ENCODE data around the gene MPST. TPM values are rescaled to one million over a fixed set of nuclear protein-coding genes. Genes with fewer than 3 reads are reported as not detected.

Gene MPST
- total RNA-seq, 1 experiment from 2014 or later = 51.2 TPM

DNA sequence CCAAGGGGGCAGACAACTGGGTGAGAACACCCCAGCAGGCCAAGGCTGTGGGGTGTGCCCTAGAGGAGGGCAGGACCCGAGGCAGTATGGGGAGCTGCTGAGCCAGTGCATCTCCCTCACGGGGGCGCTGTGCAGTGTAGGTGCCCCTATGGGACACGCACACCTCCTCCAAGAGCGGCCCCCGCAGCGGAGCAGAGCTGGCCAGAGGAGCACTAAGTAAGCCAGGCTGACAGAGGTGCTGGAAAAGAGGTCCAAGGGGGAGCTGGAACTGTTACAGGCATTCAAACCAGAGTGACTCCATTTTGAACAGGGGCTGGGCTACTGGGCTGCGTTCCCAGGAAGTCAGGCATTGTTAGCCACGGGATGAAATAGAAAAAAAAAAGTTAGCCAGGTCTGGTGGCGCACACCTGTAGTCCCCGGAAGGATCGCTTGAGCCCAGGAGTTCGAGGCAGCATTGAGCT is 42.1 kb upstream of the MPST start:
- no peak for DNase-seq (ENCODE audit: unreplicated experiment)
- Mint-ChIP-seq H3K4me1 (ENCODE audit: insufficient read depth, unreplicated experiment) (peaks cover 10% of the 10 kb centered on the region), H3K4me3 (ENCODE audit: unreplicated experiment) (peak overlapping the region; percentile 67), H3K27ac (ENCODE audit: low read depth, unreplicated experiment) (peak overlapping the region; percentile 73), H3K36me3 (ENCODE audit: insufficient read depth, unreplicated experiment) (no peaks in the 10 kb centered on the region), H3K9me3 (ENCODE audit: unreplicated experiment) (no peaks in the 10 kb centered on the region), H3K27me3 (ENCODE audit: insufficient read depth, unreplicated experiment) (no peaks in the 10 kb centered on the region)
- no TSS peak for BruUV-seq (replicated peaks)
- ChIA-PET POLR2A (interaction anchor here (0.6 to 1.1 kb wide), 9 partner anchors 21 to 432 kb away, joined by 3 to 5 read pairs (median 3); partner anchors contain the start of gene IFT27), CTCF (interaction anchor here (0.6 to 7.5 kb wide), 31 partner anchors 9 to 648 kb away, joined by 3 to 73 read pairs (median 4); no protein-coding TSS in a partner anchor)
- TF ChIP-seq CTCF (IDR thresholded peaks at IDR 0.05; ENCODE audit: unreplicated experiment) = no peak
- intact Hi-C loops (cut with micrococcal nuclease) = no loop called here

DNA sequence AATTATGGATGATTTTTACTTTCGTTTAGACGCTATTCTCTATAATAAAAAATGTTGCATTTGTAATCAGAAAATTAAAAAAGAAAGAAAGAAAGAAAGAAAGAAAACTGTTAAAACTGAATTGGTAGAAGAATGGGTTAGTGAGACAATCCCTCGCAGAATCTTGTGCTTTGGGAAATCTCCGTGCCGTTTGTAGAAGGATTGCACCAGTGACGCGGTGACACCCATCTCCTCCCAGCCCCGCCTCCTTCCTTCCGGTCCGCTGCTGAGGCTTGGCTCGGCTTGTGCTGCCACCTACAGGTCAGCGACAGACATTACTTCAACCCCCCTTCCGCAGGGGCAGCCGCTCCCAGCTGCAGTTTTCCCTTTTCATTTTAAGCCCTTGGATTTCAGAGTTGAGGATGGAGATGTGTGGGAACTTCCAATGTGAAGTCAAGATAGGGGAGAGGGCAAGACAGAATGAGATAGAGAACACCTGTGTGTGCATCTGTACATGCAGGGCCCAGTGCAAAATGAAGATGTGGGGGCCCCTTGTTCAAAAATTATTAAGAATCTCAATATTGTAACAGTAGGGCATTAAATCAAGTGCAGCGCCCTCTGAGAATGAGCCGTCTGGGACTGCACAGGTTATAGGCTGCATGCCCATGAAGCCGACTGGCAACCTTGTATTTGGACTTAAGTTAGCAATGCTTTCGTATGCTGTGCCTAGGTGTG is 41.4 kb upstream of the MPST start:
- intact Hi-C loops (cut with micrococcal nuclease) = loop anchor here (1.0 to 2.0 kb wide), 7 partner anchors 67 to 431 kb away; no protein-coding TSS in a partner anchor
- ChIA-PET POLR2A (interaction anchor here (0.6 to 1.1 kb wide), 9 partner anchors 22 to 433 kb away, joined by 3 to 4 read pairs (median 3); partner anchors contain the start of gene IFT27), CTCF (interaction anchor here (0.5 to 7.5 kb wide), 29 partner anchors 10 to 647 kb away, joined by 3 to 73 read pairs (median 4); no protein-coding TSS in a partner anchor)
- H3K4me1 Mint-ChIP-seq (ENCODE audit: insufficient read depth, unreplicated experiment) = peaks cover 10% of the 10 kb centered on the region
- peak; percentile 87 for DNase-seq (ENCODE audit: unreplicated experiment)
- TF ChIP-seq CTCF (IDR thresholded peaks at IDR 0.05; ENCODE audit: unreplicated experiment) = peak; percentile 84
- H3K27ac Mint-ChIP-seq (ENCODE audit: low read depth, unreplicated experiment) = peak overlapping the region; percentile 73
- BruUV-seq (replicated peaks) = no TSS peak
- no peaks in the 10 kb centered on the region for H3K27me3 Mint-ChIP-seq (ENCODE audit: insufficient read depth, unreplicated experiment)
- H3K4me3 Mint-ChIP-seq (ENCODE audit: unreplicated experiment) = peak overlapping the region; percentile 67
- H3K36me3 Mint-ChIP-seq (ENCODE audit: insufficient read depth, unreplicated experiment) = no peaks in the 10 kb centered on the region
- no peaks in the 10 kb centered on the region for H3K9me3 Mint-ChIP-seq (ENCODE audit: unreplicated experiment)

DNA sequence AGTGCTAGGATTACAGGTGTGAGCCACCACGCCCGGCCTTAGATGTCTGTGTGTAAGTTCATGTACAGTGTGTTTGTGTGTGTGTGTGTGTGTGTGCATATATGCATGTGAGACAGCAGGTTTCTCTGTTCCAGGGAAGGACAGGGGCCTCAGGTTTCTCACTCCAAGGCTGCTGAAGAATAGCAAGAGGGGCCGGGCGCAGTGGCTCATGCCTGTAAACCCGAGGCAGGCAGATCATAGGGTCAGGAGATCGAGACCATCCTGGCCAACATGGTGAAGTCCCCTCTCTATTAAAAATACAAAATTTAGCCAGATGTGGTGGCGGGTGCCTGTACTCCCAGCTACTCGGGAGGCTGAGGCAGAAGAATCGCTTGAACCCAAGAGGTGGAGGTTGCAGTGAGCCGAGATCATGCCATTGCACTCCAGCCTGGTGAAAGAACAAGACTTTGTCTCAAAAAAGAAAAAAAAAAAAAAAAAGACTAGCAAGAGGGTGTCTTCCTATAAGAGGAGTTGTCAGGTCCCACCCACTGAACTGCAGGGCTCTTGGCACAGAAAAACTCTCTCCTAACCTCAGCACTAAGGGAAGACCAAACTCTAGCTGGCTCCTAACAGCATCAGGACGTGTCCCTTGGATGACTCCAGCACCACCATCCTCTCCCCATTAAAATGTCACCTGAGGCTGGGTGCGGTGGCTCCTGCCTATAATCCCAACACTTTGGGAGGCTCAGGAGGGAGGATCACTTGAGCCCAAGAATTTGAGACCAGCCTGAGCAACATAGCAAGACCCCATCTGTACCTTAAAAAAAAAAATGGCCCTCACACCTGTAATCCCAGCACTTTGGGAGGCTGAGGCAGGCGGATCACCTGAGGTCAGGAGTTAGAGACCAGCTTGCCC is 40.3 kb upstream of the MPST start:
- Mint-ChIP-seq H3K27ac (ENCODE audit: low read depth, unreplicated experiment) (no peak overlapping the region), H3K27me3 (ENCODE audit: insufficient read depth, unreplicated experiment) (no peaks in the 10 kb centered on the region), H3K4me3 (ENCODE audit: unreplicated experiment) (no peak overlapping the region), H3K4me1 (ENCODE audit: insufficient read depth, unreplicated experiment) (peaks cover 10% of the 10 kb centered on the region), H3K9me3 (ENCODE audit: unreplicated experiment) (no peaks in the 10 kb centered on the region), H3K36me3 (ENCODE audit: insufficient read depth, unreplicated experiment) (no peaks in the 10 kb centered on the region)
- ChIA-PET POLR2A (interaction anchor here (0.6 to 1.1 kb wide), 3 partner anchors 60 to 204 kb away, joined by 3 to 4 read pairs (median 3); partner anchors contain the start of gene IFT27), CTCF (interaction anchor here (0.6 to 7.5 kb wide), 13 partner anchors 7 to 469 kb away, joined by 3 to 73 read pairs (median 4); no protein-coding TSS in a partner anchor)
- no peak for TF ChIP-seq CTCF (IDR thresholded peaks at IDR 0.05; ENCODE audit: unreplicated experiment)
- no peak for DNase-seq (ENCODE audit: unreplicated experiment)
- intact Hi-C loops (cut with micrococcal nuclease) = loop anchor here (2.0 kb wide), 2 partner anchors 66 to 432 kb away; no protein-coding TSS in a partner anchor
- BruUV-seq (replicated peaks) = no TSS peak

Data from MCF 10A (cell line).